ENCODE results near the gene ACTR5. TPM values are rescaled to one million over a fixed set of nuclear protein-coding genes. Genes with fewer than 3 reads are reported as not detected.

ACTR5 gene
- total RNA-seq, 1 donor from 2014 or later: 3.2 TPM

DNA sequence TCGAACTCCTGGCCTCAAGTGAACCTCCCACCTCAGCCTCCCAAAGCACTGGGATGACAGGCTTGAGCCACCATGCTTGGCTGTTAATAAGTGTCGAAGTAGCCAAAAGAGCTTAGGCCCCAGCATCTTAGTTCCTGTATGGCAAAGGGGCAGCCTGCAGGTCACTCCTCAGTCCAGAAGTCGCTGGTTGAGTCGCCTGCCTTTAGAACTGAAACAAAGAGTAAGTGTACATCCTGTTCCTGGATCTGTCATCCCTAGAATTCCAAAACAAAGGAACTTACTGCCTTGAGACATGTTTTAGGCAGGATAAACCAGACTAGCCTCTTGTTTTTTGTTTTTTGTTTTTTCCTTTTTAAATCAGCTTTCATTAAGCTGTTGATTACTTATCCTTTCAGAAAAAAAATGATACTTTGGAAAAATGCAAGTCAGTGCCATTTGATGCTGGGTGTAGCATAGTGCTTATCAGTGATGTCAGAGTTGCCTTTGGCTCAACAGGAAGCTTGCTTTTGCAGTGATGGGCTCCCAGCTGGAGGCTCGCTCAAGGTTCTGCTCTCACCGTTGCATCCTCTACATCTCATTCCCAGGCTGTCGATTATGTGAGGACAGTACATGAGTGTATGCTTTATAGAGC, 9.0 kb downstream of the ACTR5 start:
- DNase-seq (no peak), ATAC-seq (ENCODE audit: poor library complexity) (no peak)
- intact Hi-C loops (cut with DNase I): no loop called here

DNA sequence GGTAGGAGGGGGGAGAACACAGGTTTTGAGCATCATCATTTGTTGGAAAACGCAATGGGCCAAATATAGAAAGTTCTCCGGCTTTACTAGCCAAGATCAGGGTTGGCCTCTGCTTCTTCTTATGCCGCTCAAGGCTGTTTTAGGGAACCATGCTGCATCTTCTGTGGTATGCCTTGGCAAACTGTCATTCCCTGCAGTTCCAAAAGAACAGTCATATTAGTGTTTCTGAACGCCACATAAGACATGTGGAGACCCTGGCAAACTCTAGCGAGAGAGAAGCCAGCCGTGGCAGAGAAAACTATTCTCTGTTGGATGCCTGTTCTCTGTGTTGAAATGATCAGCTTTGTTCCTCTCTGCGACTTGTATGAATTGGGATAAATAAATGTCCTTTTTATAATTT, 10.8 kb downstream of the ACTR5 start:
- intact Hi-C loops (cut with DNase I): no loop called here
- ATAC-seq (ENCODE audit: poor library complexity) (no peak), DNase-seq (no peak)

DNA sequence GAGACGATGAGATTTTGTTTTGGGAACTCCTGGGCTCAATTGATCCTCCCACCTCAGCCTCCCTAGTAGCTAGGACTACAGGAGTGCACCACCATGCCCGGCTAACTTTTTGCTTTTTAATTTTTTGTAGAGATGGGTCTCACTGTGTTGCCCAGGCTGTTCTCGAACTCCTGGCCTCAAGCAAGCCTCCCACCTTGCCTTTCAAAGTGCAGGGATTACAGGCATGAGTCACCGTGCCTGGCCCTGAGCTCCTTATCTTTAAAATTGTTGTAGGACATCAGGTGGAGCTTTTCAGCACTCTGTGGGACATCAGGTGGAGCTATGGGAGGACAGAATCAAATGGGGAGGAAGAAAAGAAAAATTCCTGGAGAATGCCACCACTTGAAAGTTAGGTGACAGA, 12.7 kb downstream of the ACTR5 start:
- DNase-seq: no peak
- no peak for ATAC-seq (ENCODE audit: poor library complexity)
- intact Hi-C loops (cut with DNase I): no loop called here

- ATAC-seq (ENCODE audit: poor library complexity) (no peak), DNase-seq (no peak)
- intact Hi-C loops (cut with DNase I): no loop called here
These were observed 13.9 kb downstream of the ACTR5 start for GRCh38 chr20:38762174-38762573.

DNA sequence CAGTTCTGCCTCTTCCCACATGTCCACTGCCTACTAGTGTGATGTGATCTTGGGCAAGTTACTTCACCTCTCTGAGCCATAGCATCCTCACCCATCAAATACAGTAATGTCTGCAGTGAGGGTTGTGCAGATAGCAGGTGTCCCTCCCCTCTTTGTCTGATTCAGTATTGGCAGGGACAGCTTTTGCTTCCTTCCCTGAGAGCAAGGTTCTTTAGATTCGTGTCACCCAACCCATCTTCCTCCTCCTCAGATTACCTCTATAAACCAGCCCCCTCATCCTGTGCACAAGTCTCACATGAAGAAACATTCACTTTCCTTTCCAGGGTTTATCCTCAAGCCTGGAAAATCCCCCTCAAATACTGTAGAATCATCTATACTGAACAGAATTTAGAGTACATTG, 15.4 kb downstream of the ACTR5 start:
- no peak for ATAC-seq (ENCODE audit: poor library complexity)
- intact Hi-C loops (cut with DNase I): no loop called here

GRCh38 chr20:38764567-38765318, 16.5 kb downstream of the ACTR5 start:
- ATAC-seq (ENCODE audit: poor library complexity) (no peak), DNase-seq (no peak)
- intact Hi-C loops (cut with DNase I): no loop called here

More for the DNA sequence above, 15.4 kb downstream of the ACTR5 start:
- no peak for DNase-seq

GRCh38 chr20:38766071-38766470, 17.8 kb downstream of the ACTR5 start:
- intact Hi-C loops (cut with DNase I): no loop called here
- DNase-seq: no peak
- no peak for ATAC-seq (ENCODE audit: poor library complexity)

- intact Hi-C loops (cut with DNase I): no loop called here
- ATAC-seq (ENCODE audit: poor library complexity) (no peak), DNase-seq (no peak)
These were observed 21.4 kb downstream of the ACTR5 start for GRCh38 chr20:38769376-38770295.

DNA sequence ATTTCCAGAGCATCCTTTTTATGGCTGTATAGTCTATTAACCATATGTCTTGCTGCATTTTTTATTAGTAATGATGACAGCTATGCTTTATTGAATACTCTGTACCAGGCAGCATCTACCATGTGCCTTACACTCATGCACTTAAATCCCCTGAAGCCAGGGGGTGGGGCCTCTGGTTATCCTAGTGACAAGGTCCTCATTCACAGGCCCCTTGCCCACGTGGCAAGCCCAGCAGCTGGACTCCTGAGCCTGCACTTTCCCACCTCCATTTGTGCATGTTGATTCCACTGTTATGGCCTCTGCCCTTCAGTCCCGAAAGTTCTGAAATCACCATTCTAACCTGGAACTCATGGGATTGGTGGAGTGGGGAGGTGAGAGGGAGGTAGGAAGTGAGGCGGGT, 22.3 kb downstream of the ACTR5 start:
- intact Hi-C loops (cut with DNase I): no loop called here
- DNase-seq: no peak
- no peak for ATAC-seq (ENCODE audit: poor library complexity)

- ATAC-seq (ENCODE audit: poor library complexity) (no peak), DNase-seq (no peak)
- intact Hi-C loops (cut with DNase I): no loop called here
These were observed 22.7 kb downstream of the ACTR5 start for GRCh38 chr20:38770970-38771369.

GRCh38 chr20:38771621-38772020, 23.4 kb downstream of the ACTR5 start:
- DNase-seq (no peak), ATAC-seq (ENCODE audit: poor library complexity) (no peak)
- intact Hi-C loops (cut with DNase I): no loop called here

DNA sequence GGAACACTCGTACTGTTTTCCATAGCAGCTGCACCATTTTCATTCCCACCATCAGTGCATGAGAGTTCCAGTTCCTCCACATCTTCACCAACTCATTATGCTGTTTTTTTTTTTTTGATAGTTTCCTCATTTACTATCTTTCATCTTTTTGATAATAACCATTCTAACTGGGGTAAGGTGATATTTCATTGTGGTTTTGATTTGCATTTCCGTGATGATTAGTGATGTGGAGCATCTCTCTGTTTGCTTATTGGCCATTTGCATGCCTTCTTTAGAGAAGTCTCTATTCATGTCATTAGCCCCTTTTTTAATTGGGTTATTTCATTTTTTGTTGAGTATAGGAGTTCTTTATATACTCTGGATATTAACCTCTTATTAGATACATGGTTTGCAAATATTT, 25.9 kb downstream of the ACTR5 start:
- intact Hi-C loops (cut with DNase I): no loop called here
- DNase-seq: no peak
- ATAC-seq (ENCODE audit: poor library complexity): no peak

DNA sequence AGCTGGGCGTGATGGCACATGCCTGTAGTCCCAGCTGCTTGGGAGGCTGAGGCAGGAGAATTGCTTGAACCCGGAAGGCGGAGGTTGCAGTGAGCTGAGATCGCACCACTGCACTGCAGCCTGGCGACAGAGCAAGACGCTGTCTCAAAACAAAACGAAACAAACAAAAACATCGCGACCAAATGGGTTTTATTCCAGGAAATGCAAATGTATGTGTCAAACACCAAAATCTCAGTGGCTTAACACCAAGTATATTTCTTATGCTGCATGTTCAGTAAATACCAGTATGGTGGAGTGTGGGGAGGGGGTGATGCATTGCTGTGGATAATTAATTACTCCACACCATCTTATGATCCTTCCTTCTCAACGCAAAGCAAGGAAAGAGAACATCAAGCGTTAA, 28.1 kb downstream of the ACTR5 start:
- intact Hi-C loops (cut with DNase I): no loop called here
- ATAC-seq (ENCODE audit: poor library complexity): no peak

GRCh38 chr20:38779247-38780097, 31.2 kb downstream of the ACTR5 start:
- no peak for DNase-seq
- intact Hi-C loops (cut with DNase I): no loop called here
- ATAC-seq (ENCODE audit: poor library complexity): no peak

More for the DNA sequence above, 28.1 kb downstream of the ACTR5 start:
- no peak for DNase-seq

DNA sequence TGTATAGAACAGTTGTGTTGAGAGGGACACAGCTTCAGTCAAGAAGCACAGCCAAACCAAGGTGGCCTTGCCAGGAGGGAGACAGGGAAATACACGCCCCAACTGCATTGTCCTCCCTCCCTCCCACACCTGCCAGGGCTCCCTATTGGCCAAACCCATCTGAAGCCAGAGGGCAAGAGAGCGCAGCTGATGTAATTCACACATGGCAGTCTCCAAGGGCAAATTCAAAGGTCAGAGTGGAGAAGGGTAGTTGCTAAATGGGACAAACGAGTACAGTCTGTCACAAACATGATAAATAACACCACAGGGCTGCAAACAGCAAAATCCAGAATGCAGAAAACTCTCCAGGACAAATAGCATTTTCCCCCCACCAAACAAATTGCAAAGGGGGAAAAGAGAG, 34.0 kb downstream of the ACTR5 start:
- intact Hi-C loops (cut with DNase I): no loop called here
- ATAC-seq (ENCODE audit: poor library complexity) (no peak), DNase-seq (no peak)

GRCh38 chr20:38787870-38788269, 39.6 kb downstream of the ACTR5 start:
- intact Hi-C loops (cut with DNase I): no loop called here
- ATAC-seq (ENCODE audit: poor library complexity) (no peak), DNase-seq (no peak)

- intact Hi-C loops (cut with DNase I): no loop called here
- ATAC-seq (ENCODE audit: poor library complexity): no peak
- DNase-seq: no peak
These were observed 41.4 kb downstream of the ACTR5 start for GRCh38 chr20:38789503-38790199.

Data from Right ventricle myocardium superior (tissue), 1 donor.